Glutamatergic neuron (in vitro differentiated cells): Measurements from ENCODE around the gene CPNE6. TPM values are rescaled to one million over a fixed set of nuclear protein-coding genes. Genes with fewer than 3 reads are reported as not detected.

Source experiments
- DNase-seq: peaks from one replicate; pipeline ENCODE4 v3.0.0; 2022
- H3K27ac Mint-ChIP-seq: one replicate; pipeline ENCODE4 v1.8.0; 2020; ENCODE audit warnings: mild to moderate bottlenecking, mixed read lengths, inconsistent platforms; ENCODE audit not compliant: unreplicated experiment
- H3K27me3 Mint-ChIP-seq: one replicate; pipeline ENCODE4 v1.8.0; 2020; ENCODE audit warnings: mild to moderate bottlenecking, moderate library complexity, mixed read lengths, inconsistent platforms; ENCODE audit not compliant: unreplicated experiment
- H3K36me3 Mint-ChIP-seq: one replicate; pipeline ENCODE4 v1.8.0; 2020; ENCODE audit warnings: mild to moderate bottlenecking, mixed read lengths, inconsistent platforms; ENCODE audit not compliant: unreplicated experiment
- H3K4me1 Mint-ChIP-seq: one replicate; pipeline ENCODE4 v1.8.0; 2020; ENCODE audit warnings: mild to moderate bottlenecking, low read depth, mixed read lengths, inconsistent platforms; ENCODE audit not compliant: unreplicated experiment
- H3K4me3 Mint-ChIP-seq: one replicate; pipeline ENCODE4 v1.8.0; 2020; ENCODE audit warnings: mild to moderate bottlenecking, mixed read lengths, inconsistent platforms; ENCODE audit not compliant: unreplicated experiment
- H3K9me3 Mint-ChIP-seq: one replicate; pipeline ENCODE4 v1.8.0; 2020; ENCODE audit warnings: mild to moderate bottlenecking, moderate library complexity, mixed read lengths, inconsistent platforms; ENCODE audit not compliant: unreplicated experiment
- CTCF ChIP-seq: fragments of 200-600 bp; sonication (generic); IDR thresholded peaks from one replicate; pipeline ENCODE4 v1.5.0; 2021; ENCODE audit not compliant: partially characterized antibody, unreplicated experiment
- total RNA-seq: library from RNA; stranded (reverse); fragmentation: NEBNext Ultra II Directional; extraction: Animal tissue kit (Norgen Biotek cat#: 25700); gene quantifications from one replicate; pipeline ENCODE4 v1.2.1, GENCODE V29; 2021; ENCODE audit not compliant: unreplicated experiment

Gene CPNE6
- total RNA-seq, 1 donor from 2014 or later: 0.44 TPM

GRCh38 chr14:24092505-24093206 is 21.3 kb downstream of the CPNE6 start:
- Mint-ChIP-seq H3K36me3 (no peaks in the 10 kb centered on the region), H3K4me3 (peak overlapping the region; percentile 82), H3K9me3 (peaks cover 12% of the 10 kb centered on the region), H3K27me3 (peaks cover 14% of the 10 kb centered on the region), H3K4me1 (peaks cover 29% of the 10 kb centered on the region), H3K27ac (peak overlapping the region; percentile 94)
- no peak for DNase-seq
- TF ChIP-seq CTCF: no peak

GRCh38 chr14:24093207-24093900 is 22.0 kb downstream of the CPNE6 start:
- Mint-ChIP-seq H3K4me3 (peak overlapping the region; percentile 82), H3K36me3 (no peaks in the 10 kb centered on the region), H3K4me1 (peaks cover 29% of the 10 kb centered on the region), H3K27me3 (peaks cover 14% of the 10 kb centered on the region), H3K9me3 (peaks cover 12% of the 10 kb centered on the region), H3K27ac (peak overlapping the region; percentile 94)
- no peak for TF ChIP-seq CTCF
- no peak for DNase-seq

- H3K27me3 Mint-ChIP-seq: peaks cover 14% of the 10 kb centered on the region
- peak; percentile 89 for DNase-seq
- H3K4me1 Mint-ChIP-seq: peaks cover 29% of the 10 kb centered on the region
- TF ChIP-seq CTCF: no peak
- H3K27ac Mint-ChIP-seq: peak within 1 kb of the TSS; percentile 98
- H3K9me3 Mint-ChIP-seq: peaks cover 12% of the 10 kb centered on the region
- H3K4me3 Mint-ChIP-seq: peak within 1 kb of the TSS; percentile 100
- H3K36me3 Mint-ChIP-seq: no peaks in the 10 kb centered on the region
Observed at GRCh38 chr14:24093901-24094840, 22.8 kb downstream of the CPNE6 start, which contains the start of gene PCK2. Gene PCK2 (plus strand): TSS chr14:24094311. CDS start chr14:24094406, 95 bp downstream.

- TF ChIP-seq CTCF: no peak
- Mint-ChIP-seq H3K27me3 (peaks cover 14% of the 10 kb centered on the region), H3K36me3 (no peaks in the 10 kb centered on the region), H3K27ac (peak overlapping the region; percentile 98), H3K4me3 (peak overlapping the region; percentile 100), H3K4me1 (peaks cover 24% of the 10 kb centered on the region), H3K9me3 (peaks cover 12% of the 10 kb centered on the region)
- DNase-seq: no peak
Observed at GRCh38 chr14:24094841-24095270, 23.5 kb downstream of the CPNE6 start.
